Mucosa of descending colon (tissue), 3 donors: Measurements from ENCODE around the gene SKIL. TPM values are rescaled to one million over a fixed set of nuclear protein-coding genes. Genes with fewer than 3 reads are reported as not detected.
A peak's percentile ranks its signal among the peaks of the same experiment; 100 is the strongest.
"Not testable (repeated sequence)": the region's sequence is repeated elsewhere in the genome, so short reads cannot be mapped to it uniquely, and the experiment has no call there.

ENCODE experiments used
- ATAC-seq: fragments of 200-7000 bp; cut with Tn5 transposase; one replicate; pipeline ENCODE4 v1.9.1; 2020; ENCODE audit warnings: mild to moderate bottlenecking, moderate library complexity
- DNase-seq, 3 donors: peaks; one replicate each; pipeline ENCODE4 v3.0.0-alpha.2; 2020
- H3K36me3 ChIP-seq: fragments of 200-600 bp; one replicate; pipeline ENCODE4 v1.8.0; 2021; ENCODE audit warnings: low read depth, mild to moderate bottlenecking
- H3K4me1 ChIP-seq: fragments of 200-600 bp; one replicate; pipeline ENCODE4 v1.8.0; 2021; ENCODE audit warnings: low read depth, mild to moderate bottlenecking
- H3K4me3 ChIP-seq: fragments of 200-600 bp; one replicate; pipeline ENCODE4 v1.8.0; 2021; ENCODE audit warnings: mild to moderate bottlenecking
- H3K9me3 ChIP-seq: fragments of 200-600 bp; one replicate; pipeline ENCODE4 v1.8.0; 2021; ENCODE audit warnings: mild to moderate bottlenecking
- intact Hi-C, 2 donors: fragments of 100-400 bp; cut with DNase I in 1 of 2; cut with micrococcal nuclease in 1 of 2; formaldehyde crosslinking; loops; one replicate each; pipeline versions ENCODE4 v1.11.0 to v1.11.1; 2022; cut with DNase I, micrococcal nuclease
- total RNA-seq, 3 donors: library from RNA; stranded (reverse); fragmentation: NEBNext Ultra II Directional in 2 of 3; extraction: Animal tissue kit (Norgen Biotek cat#: 25700) in 2 of 3; gene quantifications; one replicate each; pipeline versions ENCODE4 v1.2.1 to v1.2.4, GENCODE V29; 2021 to 2023
- TF ChIP-seq, protein P1 (sequence below): fragments of 200-600 bp; IDR thresholded peaks from one replicate; pipeline ENCODE4 v1.8.0; 2022; ENCODE audit warnings: antibody characterized with exemption, mild to moderate bottlenecking
- donor health status: DM: no; HTN: no; CAD: no; lungs with moderate emphysema.
- donor health status: DM: no; HTN: no; CAD: no.
- donor health status: DM: no; HTN: yes; CAD: no.

The SKIL gene
- total RNA-seq, 3 donors from 2014 or later: 41.9 to 51.3 (median 49.5) TPM

DNA sequence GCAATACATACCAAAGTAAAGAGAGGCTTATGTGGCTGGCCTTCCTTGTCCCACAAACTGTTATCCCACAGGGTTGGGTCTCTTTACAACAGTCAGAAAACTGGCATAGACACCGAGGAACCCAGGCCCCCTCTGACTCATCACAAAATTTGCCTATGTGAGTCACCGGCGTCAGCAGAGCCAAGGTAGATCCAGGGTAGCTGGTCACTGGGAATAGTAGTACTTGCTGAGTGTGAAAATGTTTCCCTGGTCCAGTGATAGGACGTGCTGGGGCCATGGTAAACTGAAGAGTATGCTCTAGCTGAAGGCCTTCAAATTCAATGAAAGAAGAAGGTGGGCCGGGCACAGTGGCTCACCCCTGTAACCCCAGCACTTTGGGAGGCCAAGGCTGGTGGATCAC, 27.1 kb upstream of the SKIL start:
- Histone ChIP-seq H3K4me3 (no peak overlapping the region), H3K9me3 (no peaks in the 10 kb centered on the region), H3K36me3 (no peaks in the 10 kb centered on the region), H3K4me1 (peaks cover 22% of the 10 kb centered on the region)
- intact Hi-C loops: no loop called here
- ATAC-seq (peak; percentile 77), DNase-seq (peak in 1 of 3 donors; percentile 42)
- TF ChIP-seq, protein P1, sequence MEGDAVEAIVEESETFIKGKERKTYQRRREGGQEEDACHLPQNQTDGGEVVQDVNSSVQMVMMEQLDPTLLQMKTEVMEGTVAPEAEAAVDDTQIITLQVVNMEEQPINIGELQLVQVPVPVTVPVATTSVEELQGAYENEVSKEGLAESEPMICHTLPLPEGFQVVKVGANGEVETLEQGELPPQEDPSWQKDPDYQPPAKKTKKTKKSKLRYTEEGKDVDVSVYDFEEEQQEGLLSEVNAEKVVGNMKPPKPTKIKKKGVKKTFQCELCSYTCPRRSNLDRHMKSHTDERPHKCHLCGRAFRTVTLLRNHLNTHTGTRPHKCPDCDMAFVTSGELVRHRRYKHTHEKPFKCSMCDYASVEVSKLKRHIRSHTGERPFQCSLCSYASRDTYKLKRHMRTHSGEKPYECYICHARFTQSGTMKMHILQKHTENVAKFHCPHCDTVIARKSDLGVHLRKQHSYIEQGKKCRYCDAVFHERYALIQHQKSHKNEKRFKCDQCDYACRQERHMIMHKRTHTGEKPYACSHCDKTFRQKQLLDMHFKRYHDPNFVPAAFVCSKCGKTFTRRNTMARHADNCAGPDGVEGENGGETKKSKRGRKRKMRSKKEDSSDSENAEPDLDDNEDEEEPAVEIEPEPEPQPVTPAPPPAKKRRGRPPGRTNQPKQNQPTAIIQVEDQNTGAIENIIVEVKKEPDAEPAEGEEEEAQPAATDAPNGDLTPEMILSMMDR: no peak

DNA sequence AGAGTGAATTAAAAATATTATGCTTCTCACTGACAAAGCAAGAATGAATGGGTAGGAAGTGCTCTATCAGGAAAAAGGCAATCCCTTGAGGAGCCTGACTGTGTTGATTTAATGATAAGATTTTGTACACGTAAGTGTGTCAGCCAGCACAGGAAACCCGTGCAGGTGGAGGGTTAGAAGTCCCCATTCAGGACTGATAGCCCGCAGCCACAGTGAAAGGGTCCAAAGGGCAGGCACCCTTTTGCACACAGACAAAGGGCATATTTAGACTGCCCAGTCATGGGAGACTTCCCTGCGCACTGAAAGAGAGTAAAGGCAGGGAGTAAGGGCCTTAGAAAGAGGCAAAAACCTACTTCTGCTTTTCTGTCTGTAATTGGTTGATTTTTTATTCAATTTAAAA, 26.4 kb upstream of the SKIL start:
- intact Hi-C loops: no loop called here
- Histone ChIP-seq H3K4me1 (peaks cover 23% of the 10 kb centered on the region), H3K4me3 (no peak overlapping the region), H3K9me3 (no peaks in the 10 kb centered on the region), H3K36me3 (no peaks in the 10 kb centered on the region)
- DNase-seq (peak; percentile 78 to 90 (median 80)), ATAC-seq (peak; percentile 93)
- TF ChIP-seq, protein P1: no peak

DNA sequence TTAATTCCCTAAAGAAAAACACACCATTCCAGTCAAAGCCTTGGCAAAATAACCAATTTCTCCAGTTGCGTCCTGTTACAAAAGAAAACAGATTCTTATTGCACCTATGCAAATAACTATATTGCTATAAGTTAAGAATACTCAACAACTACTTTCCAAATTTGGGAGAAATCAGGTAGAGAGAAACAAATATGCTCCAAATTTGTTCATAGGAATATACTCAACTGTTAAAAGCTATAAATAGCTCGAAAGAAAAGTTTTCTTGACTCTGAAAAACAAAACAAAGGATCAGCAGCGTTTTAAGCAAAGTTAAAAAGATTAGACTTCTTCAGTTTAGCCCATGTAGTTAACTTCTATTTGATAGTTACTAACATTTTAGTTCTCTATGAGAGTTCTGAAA, 20.1 kb upstream of the SKIL start:
- DNase-seq: no peak
- Histone ChIP-seq H3K4me1 (peaks cover 3% of the 10 kb centered on the region), H3K36me3 (no peaks in the 10 kb centered on the region), H3K9me3 (peaks cover 7% of the 10 kb centered on the region), H3K4me3 (no peak overlapping the region)
- TF ChIP-seq, protein P1: no peak
- intact Hi-C loops: no loop called here
- ATAC-seq: no peak

DNA sequence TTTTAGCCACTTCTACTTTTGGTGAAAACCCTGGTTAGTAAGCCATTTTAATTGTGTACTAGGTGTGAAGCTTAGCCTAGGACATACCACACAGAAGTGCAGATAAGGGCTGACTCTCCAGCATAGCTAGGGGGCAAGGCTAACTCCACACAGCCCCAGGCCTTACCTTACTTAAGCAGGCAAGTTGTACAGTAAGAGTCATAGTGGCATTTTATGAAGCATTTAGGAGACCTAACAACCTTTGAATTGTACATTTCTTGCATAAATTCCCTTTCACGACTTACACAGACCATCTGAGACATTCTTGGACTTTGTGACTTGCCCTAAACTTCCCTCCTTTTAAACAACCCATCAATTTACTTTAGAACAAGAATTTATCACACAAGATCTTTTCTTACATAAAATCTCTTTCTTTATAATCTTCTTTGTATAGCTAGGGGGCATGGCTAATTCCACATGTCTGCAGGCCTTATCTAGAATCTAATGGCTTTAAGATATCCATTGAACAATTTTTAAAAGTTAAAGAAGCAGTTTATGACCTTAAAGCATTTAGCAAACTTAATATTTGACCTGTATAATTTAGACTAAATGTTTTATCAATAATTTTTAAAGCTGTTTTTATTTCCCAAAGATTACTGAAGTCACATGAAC, 18.7 kb upstream of the SKIL start:
- DNase-seq (no peak), ATAC-seq (no peak)
- intact Hi-C loops: no loop called here
- no peaks in the 10 kb centered on the region for H3K36me3 ChIP-seq
- H3K9me3 ChIP-seq: peaks cover 7% of the 10 kb centered on the region
- no peak overlapping the region for H3K4me3 ChIP-seq
- TF ChIP-seq, protein P1: no peak
- H3K4me1 ChIP-seq: peaks cover 3% of the 10 kb centered on the region

DNA sequence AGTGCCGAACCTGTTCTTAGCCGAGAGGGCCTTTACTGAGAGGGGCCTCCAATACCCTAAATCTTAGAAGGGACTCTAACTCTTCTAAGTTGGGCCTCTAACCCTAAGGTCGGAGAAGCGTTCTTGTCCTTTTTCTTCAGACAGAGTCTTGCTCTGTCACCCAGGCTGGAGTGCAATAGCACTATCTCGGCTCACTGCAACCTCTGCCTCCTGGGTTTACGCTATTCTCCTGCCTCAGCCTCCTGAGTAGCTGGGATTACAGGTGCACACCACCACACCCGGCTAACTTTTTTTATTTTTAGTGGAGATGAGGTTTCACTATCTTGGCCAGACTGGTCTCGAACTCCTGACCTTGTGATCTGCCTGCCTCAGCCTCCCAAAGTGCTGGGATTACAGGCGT, 15.2 kb upstream of the SKIL start:
- DNase-seq, ATAC-seq, H3K4me1 ChIP-seq, H3K36me3 ChIP-seq, H3K9me3 ChIP-seq, intact Hi-C loops, H3K4me3 ChIP-seq: not testable (repeated sequence)

DNA sequence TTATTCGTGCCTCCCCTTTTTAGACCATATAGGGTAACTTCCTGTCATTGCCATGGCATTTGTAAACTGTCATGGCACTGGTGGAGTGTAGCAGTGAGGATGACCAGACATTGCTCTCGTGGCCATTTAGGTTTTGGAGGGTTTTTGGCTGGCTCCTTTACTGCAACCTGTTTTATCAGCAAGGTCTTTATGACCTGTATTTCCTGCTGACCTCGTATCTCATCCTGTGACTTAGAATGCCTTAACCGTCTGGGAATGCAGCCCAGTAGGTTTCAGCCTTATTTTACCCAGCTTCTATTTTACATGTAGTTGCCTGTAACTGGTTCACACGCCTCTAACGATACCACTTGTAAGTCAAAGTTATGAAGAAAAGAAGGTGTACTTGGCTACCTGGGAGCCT, 13.7 kb upstream of the SKIL start:
- H3K4me3 ChIP-seq, H3K4me1 ChIP-seq, intact Hi-C loops, H3K36me3 ChIP-seq, H3K9me3 ChIP-seq, DNase-seq, ATAC-seq: not testable (repeated sequence)

DNA sequence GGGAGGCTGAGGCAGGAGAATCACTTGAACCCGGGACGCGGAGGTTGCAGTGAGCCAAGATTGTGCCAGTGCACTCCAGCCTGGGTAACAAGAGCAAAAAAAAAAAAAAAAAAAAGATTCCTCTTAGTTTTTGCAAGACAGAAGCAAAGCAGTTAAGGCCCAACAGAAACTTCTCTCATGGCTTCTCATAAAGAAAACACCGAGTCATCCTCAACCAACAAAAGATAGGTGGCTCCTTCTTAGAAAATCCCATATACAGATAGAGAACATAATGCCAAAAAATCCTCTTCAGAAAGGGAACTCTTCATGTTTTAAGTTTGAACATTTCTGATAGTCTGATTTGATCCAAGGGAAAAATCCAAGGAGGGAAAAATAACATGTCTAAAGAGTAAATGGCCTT, 12.5 kb upstream of the SKIL start:
- TF ChIP-seq, protein P1: no peak
- no peaks in the 10 kb centered on the region for H3K4me1 ChIP-seq
- H3K36me3 ChIP-seq: no peaks in the 10 kb centered on the region
- intact Hi-C loops: no loop called here
- no peak overlapping the region for H3K4me3 ChIP-seq
- DNase-seq: no peak
- H3K9me3 ChIP-seq: no peaks in the 10 kb centered on the region
- ATAC-seq: no peak
